Cerebellar nuclear complex (tissue), 1 donor: ENCODE results near the gene TMEM201.

ENCODE experiments used
- DNase-seq, 2 experiments: peaks; one replicate each; lab custom pipeline; 2025; lab: John Stamatoyannopoulos, UW

TMEM201 gene

GRCh38 chr1:9600861-9601834, 12.4 kb downstream of the TMEM201 start:
- no peak for DNase-seq

- DNase-seq = no peak
Observed at GRCh38 chr1:9601942-9602793, 13.5 kb downstream of the TMEM201 start.

GRCh38 chr1:9602794-9603167, 14.1 kb downstream of the TMEM201 start:
- DNase-seq = no peak

GRCh38 chr1:9603307-9603706, 14.6 kb downstream of the TMEM201 start:
- DNase-seq = no peak

- no peak for DNase-seq
Observed at GRCh38 chr1:9603766-9604753, 15.3 kb downstream of the TMEM201 start.

GRCh38 chr1:9604836-9605235, 16.1 kb downstream of the TMEM201 start:
- no peak for DNase-seq

- DNase-seq = no peak
Observed at GRCh38 chr1:9605946-9606455, 17.3 kb downstream of the TMEM201 start.

GRCh38 chr1:9606458-9606857, 17.7 kb downstream of the TMEM201 start:
- no peak for DNase-seq

GRCh38 chr1:9606948-9607347, 18.2 kb downstream of the TMEM201 start:
- peak; percentile 24 to 32 for DNase-seq

GRCh38 chr1:9607352-9607751, 18.6 kb downstream of the TMEM201 start:
- DNase-seq = no peak

- DNase-seq = no peak
Observed at GRCh38 chr1:9609998-9610397, 21.3 kb downstream of the TMEM201 start.

- no peak for DNase-seq
Observed at GRCh38 chr1:9610548-9610947, 21.8 kb downstream of the TMEM201 start.

- DNase-seq = no peak
Observed at GRCh38 chr1:9611716-9612115, 23.0 kb downstream of the TMEM201 start.

- DNase-seq = no peak
Observed at GRCh38 chr1:9612162-9612845, 23.6 kb downstream of the TMEM201 start.

- no peak for DNase-seq
Observed at GRCh38 chr1:9612871-9613624, 24.3 kb downstream of the TMEM201 start.

GRCh38 chr1:9613625-9614299, 25.1 kb downstream of the TMEM201 start:
- DNase-seq = no peak

- no peak for DNase-seq
Observed at GRCh38 chr1:9615316-9616063, 26.8 kb downstream of the TMEM201 start.

- no peak for DNase-seq
Observed at GRCh38 chr1:9618909-9619679, 30.4 kb downstream of the TMEM201 start.
